Gastroesophageal sphincter (tissue), 3 donors: ENCODE measurements around the gene CAPZB.

ENCODE experiments used
- EP300 ChIP-seq: sonication (generic); formaldehyde crosslinking; IDR thresholded peaks from one replicate; pipeline ENCODE4 v1.6.1; 2017; ENCODE audit warnings: antibody characterized with exemption, mild to moderate bottlenecking
- POLR2A ChIP-seq, 2 donors: fragments of 450-650 bp; IDR thresholded peaks; one replicate each; pipeline ENCODE4 v1.6.1; 2017; ENCODE audit warnings: antibody characterized with exemption in 2 of 2, mild to moderate bottlenecking in 2 of 2, moderate library complexity in 1 of 2
- POLR2AphosphoS5 ChIP-seq: sonication (generic); formaldehyde crosslinking; IDR thresholded peaks from one replicate; pipeline ENCODE4 v1.6.1; 2017; ENCODE audit warnings: antibody characterized with exemption
- TF ChIP-seq, protein P1 (sequence below), 4 experiments: fragments of 200-600 bp in 2 of 4; fragments of 450-650 bp in 2 of 4; sonication (generic) in 1 of 4; IDR thresholded peaks; one replicate each; pipeline ENCODE4 v1.5.1; 2017 to 2019; ENCODE audit warnings: antibody characterized with exemption in 4 of 4, mild to moderate bottlenecking in 2 of 4, moderate library complexity in 2 of 4

DNA sequence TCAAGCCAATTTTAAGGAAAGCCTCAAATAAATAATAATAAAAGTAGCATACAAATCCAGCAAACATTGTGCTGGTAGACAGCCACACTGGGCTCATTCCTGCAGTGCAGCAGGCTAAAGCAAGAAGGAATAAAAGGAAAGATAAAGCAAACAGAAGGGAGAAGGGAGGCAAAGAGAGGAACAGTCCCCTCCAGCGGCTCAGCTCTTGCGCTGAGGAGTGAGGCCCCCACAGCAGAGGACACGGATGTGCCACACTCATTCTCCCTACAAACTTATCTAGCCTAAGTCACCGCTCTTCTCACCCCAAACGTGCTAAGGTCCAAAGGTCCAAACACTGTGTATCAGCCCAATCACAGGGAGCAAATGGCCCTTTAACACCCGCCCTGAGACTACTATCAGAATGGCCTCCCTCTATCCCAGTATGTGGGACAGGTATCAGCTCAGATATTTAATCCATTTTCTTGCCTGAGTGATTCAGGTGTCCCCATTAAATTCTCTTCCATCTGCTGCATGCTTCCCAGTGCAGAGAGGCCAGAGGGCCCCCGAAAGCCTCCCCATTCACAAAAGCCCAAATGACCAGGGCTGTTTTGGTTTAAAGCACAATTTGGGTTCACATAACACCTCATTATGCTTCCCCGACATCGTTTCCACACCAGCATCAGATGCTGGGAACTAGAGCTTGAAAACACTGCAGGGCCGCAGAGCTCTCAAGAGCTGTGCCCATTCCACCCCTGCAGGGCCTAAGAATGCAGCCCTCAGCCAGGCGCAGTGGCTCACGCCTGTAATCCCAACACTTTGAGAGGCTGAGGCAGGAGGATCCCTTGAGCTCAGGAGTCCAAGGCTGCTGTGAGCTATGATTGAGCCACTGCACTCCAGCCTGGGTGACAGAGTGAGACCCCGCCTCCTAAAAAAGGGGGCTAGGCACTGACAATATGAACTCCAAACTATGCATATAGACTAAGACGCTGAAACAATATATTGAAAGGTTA is 17.8 kb downstream of the CAPZB start:
- TF ChIP-seq EP300 (no peak), POLR2A (IDR thresholded peaks at IDR 0.05) (no peak), POLR2AphosphoS5 (no peak)
- TF ChIP-seq, protein P1, sequence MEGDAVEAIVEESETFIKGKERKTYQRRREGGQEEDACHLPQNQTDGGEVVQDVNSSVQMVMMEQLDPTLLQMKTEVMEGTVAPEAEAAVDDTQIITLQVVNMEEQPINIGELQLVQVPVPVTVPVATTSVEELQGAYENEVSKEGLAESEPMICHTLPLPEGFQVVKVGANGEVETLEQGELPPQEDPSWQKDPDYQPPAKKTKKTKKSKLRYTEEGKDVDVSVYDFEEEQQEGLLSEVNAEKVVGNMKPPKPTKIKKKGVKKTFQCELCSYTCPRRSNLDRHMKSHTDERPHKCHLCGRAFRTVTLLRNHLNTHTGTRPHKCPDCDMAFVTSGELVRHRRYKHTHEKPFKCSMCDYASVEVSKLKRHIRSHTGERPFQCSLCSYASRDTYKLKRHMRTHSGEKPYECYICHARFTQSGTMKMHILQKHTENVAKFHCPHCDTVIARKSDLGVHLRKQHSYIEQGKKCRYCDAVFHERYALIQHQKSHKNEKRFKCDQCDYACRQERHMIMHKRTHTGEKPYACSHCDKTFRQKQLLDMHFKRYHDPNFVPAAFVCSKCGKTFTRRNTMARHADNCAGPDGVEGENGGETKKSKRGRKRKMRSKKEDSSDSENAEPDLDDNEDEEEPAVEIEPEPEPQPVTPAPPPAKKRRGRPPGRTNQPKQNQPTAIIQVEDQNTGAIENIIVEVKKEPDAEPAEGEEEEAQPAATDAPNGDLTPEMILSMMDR (IDR thresholded peaks at IDR 0.05), result no peak
